Activated naive CD4-positive, alpha-beta T cell treated with anti-CD3 and anti-CD28 coated beads, Interleukin-2, amount 50 U/mL, for 16 hours (primary cell): Measurements from ENCODE around the gene SGMS1.
"Not testable (repeated sequence)": the region's sequence is repeated elsewhere in the genome, so short reads cannot be mapped to it uniquely, and the experiment has no call there.

ENCODE experiments used
- DNase-seq: peaks from one replicate; pipeline ENCODE4 v3.0.0-alpha.2; 2020

The SGMS1 gene

GRCh38 chr10:50356481-50356832, 267.3 kb downstream of the SGMS1 start:
- not testable (repeated sequence) for DNase-seq

DNA sequence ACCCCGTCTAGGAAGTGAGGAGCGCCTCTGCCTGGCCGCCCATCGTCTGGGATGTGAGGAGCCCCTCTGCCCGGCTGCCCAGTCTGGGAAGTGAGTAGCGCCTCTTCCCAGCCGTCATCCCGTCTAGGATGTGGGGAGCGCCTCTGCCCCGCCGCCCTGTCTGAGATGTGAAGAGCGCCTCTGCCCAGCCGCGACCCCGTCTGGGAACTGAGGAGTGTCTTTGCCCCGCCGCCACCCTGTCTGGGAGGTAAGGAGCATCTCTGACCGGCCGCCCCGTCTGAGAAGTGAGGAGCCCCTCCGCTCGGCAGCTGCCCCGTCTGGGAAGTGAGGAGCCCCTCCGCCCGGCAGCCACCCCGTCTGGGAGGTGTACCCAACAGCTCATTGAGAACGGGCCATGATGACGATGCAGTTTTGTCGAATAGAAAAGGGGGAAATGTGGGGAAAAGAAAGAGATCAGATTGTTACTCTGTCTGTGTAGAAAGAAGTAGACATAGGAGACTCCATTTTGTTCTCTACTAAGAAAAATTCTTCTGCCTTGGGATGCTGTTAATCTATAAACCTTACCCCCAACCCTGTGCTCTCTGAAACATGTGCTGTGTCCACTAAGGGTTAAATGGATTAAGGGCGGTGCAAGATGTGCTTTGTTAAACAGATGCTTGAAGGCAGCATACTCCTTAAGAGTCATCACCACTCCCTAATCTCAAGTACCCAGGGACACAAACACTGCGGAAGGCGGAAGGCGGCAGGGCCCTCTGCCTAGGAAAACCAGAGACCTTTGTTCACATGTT, 267.9 kb downstream of the SGMS1 start:
- DNase-seq = not testable (repeated sequence)

GRCh38 chr10:50351483-50352146, 272.1 kb downstream of the SGMS1 start:
- no peak for DNase-seq

DNA sequence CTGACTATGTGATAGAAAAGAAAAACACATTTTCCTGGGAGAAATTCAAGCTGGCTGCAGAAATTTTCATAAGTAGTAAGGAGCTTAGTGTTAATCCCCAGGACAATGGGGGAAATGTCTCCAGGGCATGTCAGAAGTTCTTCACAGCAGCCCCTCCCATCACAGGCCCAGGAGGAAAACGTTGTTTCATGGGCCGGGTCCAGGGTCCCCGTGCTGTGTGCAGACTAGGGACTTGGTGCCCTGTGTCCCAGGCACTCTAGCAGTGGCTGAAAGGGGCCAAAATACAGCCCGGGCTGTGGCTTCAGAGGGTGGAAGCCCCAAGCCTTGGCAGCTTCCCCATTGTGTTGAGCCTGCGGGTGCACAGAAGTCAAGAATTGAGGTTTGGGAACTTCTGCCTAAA, 273.4 kb downstream of the SGMS1 start:
- no peak for DNase-seq

DNA sequence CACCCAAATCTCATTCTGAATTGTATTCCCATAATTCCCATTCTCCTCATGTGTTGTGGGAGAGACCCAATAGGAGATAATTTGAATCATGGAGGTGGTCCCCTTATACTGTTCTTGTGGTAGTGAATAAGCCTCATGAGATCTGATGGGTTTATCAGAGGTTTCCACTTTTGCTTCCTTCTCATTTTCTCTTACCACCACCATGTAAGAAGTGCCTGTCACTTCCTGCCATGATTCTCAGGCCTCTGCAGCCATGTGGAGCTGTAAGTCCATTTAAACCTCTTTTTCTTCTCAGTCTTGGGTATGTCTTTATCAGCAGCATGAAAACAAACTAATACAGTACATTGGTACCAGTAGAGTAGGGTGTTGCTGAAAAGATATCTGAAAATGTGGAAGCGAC, 274.2 kb downstream of the SGMS1 start:
- DNase-seq = no peak

DNA sequence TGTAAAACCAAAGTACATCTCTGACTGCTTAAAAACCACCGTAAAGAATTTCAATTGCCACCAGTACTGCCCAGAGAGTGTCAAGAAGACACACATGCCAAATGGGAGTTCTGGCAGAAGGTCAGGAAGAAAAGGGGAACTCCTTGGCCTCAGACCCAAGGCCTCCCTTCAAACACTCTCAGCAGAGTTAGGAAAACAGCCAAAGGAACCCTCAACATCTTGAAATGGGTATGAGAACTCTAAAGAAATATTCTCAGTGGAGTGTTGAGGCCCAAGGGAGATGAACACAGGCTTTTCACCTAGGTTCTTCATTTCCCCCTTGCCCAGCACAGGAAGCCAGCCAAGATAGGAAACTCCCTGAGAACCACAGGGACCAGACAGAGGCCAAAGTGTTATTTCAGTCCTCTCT, 276.4 kb downstream of the SGMS1 start:
- DNase-seq = no peak

GRCh38 chr10:50346942-50347341, 276.8 kb downstream of the SGMS1 start:
- no peak for DNase-seq

DNA sequence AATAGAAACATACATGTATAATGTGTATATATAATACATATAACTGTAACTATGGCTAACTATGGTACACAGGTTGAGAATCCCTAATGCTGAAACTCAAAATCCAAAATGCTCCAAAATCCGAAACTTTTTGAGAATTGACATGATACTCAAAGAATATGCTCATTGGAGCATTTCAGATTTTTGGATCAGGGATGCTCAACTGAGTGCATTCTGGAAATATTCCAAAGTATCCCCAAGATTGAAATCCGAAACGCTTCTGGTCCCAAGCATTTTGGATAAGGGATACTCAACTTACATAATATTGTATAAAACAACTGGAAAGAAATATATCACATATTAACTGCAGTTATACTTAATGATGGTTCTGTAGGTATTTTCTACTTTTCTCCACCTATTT, 278.2 kb downstream of the SGMS1 start:
- no peak for DNase-seq

GRCh38 chr10:50343702-50344331, 279.9 kb downstream of the SGMS1 start:
- no peak for DNase-seq

DNA sequence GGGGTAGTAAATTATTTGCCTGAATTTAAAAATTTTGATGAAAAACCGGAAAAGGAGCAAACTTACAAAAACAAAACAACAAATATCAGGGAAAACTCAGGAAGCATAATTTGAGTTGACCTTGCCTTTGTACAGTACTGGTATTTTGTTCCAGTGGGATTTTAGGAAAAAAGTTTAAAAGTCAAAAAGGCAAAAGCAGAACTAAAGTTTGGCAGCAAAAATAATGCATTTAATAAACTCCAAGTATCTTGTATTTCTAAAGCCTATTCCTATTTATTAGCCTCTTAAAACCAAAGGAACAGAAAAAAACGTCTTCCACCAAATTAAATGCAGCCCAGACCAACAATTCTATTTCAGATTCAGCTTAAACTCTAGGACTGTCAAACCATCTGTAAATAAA, 281.8 kb downstream of the SGMS1 start:
- no peak for DNase-seq

DNA sequence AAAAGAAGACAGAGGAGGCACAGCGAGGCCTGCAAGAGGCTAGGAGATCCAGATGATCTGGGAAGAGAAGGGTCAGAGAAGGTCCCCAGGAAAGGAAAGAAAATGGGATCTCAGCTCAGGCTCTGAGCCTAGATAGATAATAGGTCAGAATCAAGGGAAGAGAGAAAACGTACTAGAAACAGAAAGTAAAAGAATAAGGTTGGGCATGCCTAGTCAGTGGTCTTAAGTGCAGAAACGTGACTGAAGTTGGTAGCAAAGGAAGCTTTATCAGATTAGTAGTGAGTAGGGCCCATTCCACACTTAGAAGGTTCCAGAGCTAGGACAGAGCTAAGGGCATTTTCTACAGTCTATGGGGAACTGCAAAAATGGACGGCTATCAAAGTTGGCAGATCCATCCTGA, 287.6 kb downstream of the SGMS1 start:
- no peak for DNase-seq

DNA sequence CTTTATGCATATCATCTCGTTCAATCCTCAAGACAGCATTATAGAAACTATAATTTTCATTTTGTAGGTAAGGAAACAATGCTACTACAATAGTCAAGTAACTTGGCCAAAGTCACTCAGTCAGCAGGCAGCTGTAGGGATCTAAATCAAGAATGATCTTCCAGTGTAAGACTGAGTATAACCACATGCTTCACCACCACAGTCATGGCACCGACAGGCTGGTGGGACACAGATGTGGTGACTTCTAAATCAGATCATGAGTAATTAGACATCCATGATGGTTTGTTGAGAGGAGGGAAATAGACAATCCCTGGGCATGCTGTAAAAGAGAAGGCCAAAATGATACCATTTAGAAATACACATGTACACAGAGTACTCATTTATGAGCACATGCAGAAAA, 288.4 kb downstream of the SGMS1 start:
- no peak for DNase-seq

DNA sequence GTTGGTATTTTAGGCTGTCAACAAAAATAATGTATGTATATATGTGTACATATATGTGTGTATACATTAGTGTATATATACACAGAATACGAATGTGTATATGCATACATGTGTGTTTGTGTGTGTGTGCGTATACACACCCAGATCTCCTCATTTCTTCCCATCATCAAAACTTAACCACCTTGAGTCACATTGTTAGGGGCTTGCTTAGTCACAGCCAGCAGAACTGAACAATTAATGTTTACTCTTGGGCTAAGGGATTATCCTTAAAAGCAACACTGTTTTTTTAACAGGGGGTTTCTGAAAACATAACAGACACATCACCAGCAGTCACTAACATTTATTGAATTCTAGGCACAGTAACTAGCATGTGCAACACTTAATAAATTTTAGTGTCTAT, 289.5 kb downstream of the SGMS1 start:
- no peak for DNase-seq

DNA sequence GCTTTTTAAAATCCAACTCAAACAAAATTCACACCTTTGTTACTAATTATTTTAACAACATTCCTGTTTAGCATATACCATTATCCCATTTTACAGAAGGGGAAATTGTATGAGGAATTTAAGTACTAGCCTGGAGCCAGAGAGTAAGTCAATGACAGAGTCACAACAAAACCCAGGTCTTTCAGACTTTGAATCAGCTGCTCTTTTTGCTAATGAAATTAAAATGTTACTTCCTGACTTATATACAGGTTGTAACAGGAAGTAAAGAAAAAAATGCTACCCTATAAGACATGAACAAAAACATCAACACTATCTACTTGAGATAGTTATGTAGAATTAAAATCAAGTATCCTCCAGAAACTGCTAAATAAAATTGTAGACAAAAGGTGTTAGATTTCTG, 289.9 kb downstream of the SGMS1 start:
- no peak for DNase-seq

GRCh38 chr10:50332108-50332842, 291.5 kb downstream of the SGMS1 start:
- DNase-seq = no peak

DNA sequence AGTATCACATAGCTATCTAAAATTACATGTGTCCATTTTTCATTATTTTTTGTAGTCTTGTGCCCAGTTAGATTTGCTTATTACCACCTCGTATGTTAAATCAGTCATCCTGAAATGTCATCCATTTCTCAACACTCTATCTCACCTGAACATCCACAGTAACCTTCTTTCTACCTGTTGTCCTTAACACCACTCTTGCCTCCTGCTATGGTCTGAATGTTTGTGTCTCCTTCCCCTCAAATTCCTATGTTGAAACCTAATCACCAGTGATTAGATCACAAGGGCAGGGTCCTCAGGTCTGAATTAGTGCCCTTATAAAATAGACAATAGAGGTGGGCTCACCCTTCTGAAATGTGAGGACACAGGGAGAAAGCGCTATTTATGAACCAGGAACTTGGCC, 292.3 kb downstream of the SGMS1 start:
- no peak for DNase-seq

- DNase-seq = no peak
Observed at GRCh38 chr10:50326757-50327701, 296.7 kb downstream of the SGMS1 start.

DNA sequence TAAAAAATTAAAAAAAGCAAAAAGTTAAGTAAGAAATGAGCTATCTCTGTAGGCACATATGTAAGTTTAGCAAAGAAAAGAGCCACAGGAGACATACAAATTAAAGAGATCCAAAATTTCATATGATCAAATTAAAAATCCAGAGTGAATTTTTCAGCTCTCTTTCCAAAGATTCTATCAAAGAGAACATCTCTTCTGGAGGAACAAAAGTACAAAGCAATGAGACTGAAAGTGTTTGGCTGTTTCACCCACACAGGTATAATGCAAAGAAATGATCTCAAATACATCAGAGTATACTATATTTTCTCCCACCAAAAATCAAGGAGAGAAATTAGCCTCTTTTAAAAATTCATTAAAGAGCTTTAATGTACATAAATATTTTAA, 297.6 kb downstream of the SGMS1 start:
- no peak for DNase-seq

DNA sequence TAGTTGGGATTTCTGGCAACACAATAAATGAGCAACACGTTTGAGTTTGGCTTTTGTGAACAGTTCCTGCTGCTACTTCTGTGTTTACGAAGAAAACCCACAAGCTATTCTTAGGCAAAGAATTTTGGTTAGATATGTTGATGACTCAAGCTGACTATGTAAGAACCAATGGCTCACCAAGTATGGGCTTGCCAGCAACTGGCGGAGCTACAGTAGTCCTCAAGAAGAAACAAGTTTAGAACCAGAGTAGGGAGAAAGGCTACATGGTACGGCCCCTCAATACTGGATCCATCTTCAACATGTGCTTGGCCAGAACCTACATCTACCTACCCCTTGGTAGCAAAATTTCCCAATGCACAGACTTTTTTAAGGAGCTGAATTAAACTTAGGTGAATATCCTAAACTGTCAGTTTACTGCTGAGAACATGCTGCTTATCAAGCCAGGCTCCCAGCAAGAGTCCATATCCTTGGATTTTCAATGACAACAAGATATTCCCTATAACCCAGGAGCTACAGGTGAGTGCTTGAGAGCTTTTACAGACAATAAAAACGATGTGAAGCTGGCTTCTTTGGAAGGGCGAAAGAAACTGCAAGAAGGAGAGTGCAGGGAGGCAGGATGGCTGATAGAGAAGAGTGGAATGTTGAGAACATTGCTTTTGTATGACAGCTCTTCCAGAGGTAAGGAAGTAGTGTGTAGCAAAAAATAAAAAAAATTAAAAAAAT, 298.1 kb downstream of the SGMS1 start:
- DNase-seq = no peak

DNA sequence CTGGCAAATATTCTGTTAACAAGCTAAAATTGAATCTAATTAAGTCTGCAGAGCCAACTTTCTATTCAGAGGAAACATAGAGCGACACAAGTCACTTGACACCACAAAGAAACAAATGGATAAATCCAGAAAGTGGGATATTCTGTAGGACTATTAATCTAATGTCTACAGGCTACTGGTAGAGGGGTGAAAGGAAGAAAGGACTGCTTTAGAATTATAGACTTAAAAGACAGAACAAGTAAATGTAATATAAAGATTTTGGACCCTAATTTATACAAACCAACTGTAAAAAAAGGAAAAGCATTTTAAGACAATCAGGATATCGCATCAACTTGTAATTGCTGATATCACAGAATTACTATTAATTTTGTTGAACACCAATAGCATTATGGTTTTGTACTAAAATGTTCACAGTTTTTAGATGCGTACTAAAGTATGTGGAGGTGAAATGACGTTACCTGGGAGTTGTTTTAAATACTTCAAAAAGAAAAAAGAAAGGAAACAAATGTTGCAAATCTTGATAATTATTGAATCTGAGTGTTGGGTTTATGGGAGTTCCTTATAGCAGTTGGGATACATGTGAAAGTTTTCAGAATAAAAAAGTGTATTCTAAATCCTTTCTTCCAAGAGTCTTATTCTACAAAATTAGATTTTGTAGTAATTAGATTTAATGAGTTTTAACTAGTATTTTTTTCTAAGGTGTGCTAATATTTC, 298.9 kb downstream of the SGMS1 start:
- no peak for DNase-seq

DNA sequence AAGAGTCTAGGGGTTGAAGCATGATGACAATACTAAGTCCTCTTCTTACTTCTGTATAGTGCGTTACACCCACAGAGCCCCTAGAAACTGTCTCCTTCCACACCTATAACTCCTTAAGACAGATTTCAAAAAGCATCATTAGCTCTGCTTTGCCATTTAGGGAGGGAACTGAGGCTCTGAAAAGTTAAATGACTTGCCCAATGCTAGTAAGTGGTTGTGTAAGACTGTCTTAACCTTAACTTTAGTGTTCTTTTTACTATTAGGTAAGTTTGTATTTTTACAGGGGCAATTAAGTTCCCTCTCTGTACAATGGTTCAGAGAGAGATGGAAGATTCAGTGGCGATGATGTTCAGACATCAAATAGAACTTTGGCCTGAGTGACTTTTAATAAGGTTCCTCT, 299.7 kb downstream of the SGMS1 start:
- DNase-seq = no peak
